GM12864 (cell line): ENCODE measurements around the gene FAM227B.

Experiments used
- DNase-seq: peaks from one replicate; pipeline ENCODE4 v3.0.0-alpha.2; 2011; ENCODE audit warnings: low read depth
- H3K4me3 ChIP-seq: 2 replicates; pipeline ENCODE4 v1.5.1; 2011; ENCODE audit warnings: mild to moderate bottlenecking, low read depth, low read length, control low read depth
- TF ChIP-seq, protein P1 (sequence below): IDR thresholded peaks from 2 replicates; pipeline ENCODE4 v1.5.1; 2011; ENCODE audit warnings: low read depth, mild to moderate bottlenecking, moderate library complexity, low read length, control low read depth, inconsistent platforms; ENCODE audit errors: missing control alignments

FAM227B gene

DNA sequence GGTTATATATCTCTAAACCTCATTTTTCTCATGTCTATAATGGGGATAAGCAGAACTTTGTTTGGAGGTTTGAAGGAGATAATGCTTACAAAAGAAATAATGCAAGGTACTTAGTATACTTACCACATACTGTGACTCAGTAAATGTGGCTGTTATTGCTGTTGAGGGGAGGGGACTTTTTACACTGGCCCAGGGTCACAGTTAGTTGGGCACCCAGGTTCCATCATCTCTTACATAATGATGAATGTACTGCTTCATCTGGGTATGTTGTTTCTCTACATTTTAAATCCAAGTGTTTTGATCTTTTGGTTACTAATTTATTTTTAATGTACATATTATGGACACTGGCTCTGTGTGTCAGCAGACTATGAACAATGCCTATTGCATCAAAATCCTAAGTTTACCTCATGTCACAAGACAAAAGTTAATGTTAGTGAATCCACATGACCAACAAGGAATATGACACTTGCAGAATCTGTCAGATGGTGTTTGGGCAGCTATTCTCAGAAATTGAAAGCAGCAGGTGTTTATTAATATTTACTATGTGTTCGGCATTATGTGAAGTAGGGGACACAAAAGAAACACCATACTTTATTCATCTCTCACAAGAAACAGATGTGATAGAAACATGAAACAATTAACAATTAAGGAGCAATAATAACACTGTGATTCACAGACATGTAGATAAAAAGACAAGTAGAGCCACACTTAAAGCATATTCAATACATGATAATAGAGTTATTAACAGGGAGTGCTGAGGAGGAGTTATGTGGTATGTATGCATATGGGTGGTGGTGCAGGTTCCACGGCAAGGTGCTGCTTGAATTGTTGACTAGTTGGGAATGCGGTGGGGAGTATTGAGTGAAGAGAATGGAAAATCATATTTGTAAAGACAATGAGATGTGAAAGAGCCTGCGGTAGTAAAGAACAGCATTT, 340.8 kb downstream of the FAM227B start:
- no peak for DNase-seq
- no peak overlapping the region for H3K4me3 ChIP-seq
- TF ChIP-seq, protein P1, sequence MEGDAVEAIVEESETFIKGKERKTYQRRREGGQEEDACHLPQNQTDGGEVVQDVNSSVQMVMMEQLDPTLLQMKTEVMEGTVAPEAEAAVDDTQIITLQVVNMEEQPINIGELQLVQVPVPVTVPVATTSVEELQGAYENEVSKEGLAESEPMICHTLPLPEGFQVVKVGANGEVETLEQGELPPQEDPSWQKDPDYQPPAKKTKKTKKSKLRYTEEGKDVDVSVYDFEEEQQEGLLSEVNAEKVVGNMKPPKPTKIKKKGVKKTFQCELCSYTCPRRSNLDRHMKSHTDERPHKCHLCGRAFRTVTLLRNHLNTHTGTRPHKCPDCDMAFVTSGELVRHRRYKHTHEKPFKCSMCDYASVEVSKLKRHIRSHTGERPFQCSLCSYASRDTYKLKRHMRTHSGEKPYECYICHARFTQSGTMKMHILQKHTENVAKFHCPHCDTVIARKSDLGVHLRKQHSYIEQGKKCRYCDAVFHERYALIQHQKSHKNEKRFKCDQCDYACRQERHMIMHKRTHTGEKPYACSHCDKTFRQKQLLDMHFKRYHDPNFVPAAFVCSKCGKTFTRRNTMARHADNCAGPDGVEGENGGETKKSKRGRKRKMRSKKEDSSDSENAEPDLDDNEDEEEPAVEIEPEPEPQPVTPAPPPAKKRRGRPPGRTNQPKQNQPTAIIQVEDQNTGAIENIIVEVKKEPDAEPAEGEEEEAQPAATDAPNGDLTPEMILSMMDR, result no peak

DNA sequence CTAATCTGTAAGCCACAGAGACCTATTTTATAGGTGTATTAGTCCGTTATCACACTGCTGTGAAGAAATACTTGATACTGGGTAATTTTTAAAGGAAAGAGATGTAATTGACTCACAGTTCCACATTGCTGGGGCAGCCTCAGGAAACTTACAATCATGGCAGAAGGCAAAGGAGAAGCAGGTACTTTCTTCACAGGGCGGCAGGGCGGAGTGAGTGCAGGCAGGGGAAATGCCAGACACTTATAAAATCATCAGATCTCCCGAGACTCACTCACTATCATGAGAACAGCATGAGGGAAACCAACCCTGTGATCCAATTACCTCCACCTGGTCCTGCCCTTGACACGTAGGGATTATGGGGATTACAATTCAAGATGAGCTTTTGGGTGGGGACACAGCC, 341.9 kb downstream of the FAM227B start:
- DNase-seq, result no peak
- no peak overlapping the region for H3K4me3 ChIP-seq
- TF ChIP-seq, protein P1, result no peak
